Stimulated activated naive CD4-positive, alpha-beta T cell treated with Interleukin-2 at 50 U/mL for 16 hours (primary cell): ENCODE data around the gene NAIF1.

Source experiments
- DNase-seq: peaks from one replicate; lab custom pipeline; 2025; lab: John Stamatoyannopoulos, UW

NAIF1 gene

DNA sequence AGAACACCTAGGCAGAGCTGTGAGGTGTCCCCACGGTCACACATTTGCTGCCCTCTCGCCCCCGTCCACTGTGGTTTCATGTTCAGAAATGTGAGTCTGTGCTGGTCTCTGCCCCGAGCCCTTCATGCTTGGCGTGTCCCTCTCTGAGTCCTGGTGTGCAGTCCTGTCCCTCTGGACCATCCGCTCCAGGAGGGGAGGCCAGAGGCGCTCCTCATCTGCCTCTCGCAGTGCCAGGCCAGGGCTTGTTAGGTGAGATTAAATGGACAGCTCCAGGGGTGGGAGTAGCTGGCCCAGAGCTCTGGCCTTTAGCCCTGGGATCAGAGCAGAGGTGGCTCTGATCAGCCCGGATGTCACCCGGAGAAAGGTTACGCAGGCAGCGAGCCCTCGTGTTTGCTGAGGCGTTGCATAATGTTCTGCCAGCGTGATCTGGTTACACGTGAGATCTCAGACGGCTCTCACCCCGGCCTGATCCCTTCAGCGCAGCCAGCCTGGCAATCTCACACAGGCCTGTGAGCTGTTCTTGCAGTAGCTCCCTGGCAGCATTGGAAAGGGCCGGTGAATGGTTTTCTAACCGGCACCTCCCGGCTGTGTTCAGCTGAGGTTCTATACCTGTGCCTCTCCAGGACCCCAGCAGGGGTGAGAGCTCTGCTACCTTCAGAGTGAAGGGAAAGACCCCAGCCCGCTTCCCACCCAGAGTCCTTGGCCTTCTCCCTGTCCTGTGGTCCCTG lies 35.9 kb upstream of the NAIF1 start:
- no peak for DNase-seq

- no peak for DNase-seq
Observed at GRCh38 chr9:128102196-128102595, 35.1 kb upstream of the NAIF1 start.

DNA sequence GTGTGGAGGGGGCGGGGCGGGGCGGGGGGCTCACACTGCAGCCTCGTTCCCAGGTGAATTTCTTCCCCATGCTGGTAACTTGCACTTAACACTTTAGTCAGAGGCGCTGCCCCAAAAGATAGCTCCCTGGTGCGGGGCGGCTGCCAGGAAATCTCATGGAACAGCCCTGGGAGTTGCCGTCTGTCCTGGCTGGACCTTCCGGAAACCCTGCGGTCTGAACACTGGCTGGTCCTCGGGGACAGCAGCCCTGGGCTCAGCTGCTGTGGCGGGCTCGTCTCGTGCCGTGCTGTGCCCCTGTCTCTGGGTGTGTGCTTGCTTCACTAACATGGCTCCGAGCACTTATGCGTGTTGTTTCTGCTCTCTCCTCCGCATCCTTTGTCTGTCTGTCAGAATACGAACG lies 34.6 kb upstream of the NAIF1 start:
- no peak for DNase-seq

GRCh38 chr9:128101231-128101661 lies 34.1 kb upstream of the NAIF1 start:
- DNase-seq: no peak

- DNase-seq: no peak
Observed at GRCh38 chr9:128100581-128100980, 33.5 kb upstream of the NAIF1 start.

- DNase-seq: no peak
Observed at GRCh38 chr9:128099932-128100491, 32.9 kb upstream of the NAIF1 start.

DNA sequence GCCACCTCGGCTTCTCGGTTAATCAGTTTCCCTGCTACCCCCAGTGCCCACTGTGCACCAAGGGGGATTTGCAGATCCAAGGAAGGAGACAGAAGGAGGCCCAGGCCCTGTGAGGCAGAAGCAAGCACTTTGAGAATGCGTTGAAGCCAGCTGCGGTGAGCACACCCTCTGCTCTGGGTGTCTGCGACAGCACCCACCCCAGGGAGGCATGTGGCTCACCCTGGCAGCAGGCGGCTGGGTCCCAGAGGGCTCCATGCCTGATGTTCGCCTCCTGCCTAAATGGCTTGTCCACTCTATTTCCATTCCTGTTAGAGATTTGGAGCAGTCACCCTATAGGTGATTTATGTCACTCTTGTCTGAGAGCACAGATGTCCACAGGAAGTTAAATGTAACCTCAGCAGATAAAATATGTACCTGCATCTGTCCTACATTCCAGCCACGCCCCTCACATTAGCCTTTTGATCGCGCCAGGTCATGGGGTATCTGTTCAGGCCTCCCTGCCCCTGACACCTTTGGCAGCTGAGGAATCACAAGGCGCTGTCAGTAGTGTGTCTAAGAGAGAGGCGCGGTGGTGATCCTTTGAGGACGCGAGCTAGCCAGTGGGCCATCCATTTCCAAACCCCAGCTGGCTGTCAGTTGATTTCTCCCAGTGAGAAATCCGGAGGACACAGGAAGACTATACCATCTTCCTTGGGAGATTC lies 32.3 kb upstream of the NAIF1 start:
- no peak for DNase-seq

GRCh38 chr9:128098297-128099230 lies 31.4 kb upstream of the NAIF1 start:
- DNase-seq: peak; percentile 40

- no peak for DNase-seq
Observed at GRCh38 chr9:128097543-128098296, 30.6 kb upstream of the NAIF1 start.

DNA sequence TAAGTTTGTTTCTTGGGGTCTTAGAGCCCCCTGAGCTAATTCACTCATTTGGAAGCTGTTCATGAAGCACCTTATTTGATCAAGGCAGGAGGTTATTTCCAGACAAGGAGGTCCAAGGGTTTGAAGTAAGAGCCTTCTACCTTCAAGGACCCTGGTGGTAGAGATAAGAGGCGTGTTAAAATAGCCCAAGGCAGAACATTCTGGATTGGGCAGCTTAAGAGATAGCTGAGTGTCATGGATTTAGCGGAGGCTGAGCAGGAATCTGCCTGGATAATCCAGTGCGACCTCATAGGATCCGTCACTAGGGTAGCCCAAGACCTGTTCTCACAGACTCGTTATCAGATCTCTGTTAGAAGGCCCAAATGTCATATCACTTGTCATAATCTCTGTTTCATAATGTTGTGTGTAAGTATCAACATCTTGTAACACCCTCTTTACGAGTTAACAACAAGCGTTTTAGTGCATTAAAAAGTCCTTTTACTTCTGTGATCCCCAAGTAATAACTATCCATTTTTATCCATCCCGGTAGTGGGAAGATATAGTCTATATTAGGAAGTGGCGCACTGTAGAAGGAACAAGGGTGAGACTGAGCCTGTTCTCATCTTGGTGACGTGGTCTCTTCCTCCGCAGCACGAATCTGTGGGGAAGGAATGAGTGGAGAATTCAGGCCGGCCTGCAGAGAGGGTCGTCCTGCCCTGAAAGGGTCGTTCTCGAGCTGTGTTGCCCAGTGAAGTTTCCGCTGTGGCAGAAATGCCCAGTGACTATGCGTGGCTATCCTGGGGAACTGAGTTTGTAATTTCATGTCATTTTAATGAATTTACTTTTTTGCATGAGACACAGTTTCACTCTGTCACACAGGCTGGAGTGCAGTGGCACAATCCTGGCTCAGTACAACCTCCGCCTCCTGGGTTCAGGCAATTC lies 29.8 kb upstream of the NAIF1 start:
- no peak for DNase-seq

- no peak for DNase-seq
Observed at GRCh38 chr9:128094950-128095544, 27.9 kb upstream of the NAIF1 start.

DNA sequence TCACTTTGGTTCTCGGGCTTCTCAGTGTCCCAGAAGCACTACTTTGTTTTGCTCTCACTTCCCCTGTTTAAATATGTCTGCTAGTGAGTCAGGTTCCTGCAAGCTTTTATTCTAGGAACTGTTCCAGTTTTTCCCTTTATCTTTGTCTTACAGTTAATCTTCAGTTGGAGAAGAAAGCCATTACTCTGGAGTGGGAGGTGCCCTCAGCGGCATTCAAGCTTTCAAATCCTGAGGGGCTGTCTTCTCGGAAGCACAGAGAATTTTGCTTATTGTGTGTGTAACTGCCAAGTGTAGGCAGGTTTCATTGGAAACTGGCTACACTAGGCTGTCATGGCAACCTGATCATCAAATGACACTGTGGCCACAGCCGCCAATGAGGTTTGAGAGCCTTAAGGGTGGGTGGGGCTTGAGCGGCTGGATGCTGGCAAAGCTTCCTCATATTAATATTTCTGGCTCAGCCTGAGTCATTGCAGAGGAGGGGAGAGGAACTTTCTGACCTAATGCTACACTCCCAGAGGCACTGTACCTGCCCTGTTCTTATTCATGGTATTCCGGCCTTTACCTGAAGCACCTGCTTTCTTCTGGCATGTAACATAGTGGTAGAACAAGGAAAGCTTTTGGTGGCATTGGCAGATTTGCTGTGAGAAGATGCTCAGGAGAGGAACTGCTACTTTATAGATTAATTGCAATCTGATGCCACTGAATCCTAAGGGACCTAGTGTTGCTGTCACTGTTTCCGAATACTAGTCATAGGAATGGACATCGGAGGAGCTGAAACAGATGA lies 27.2 kb upstream of the NAIF1 start:
- DNase-seq: peak; percentile 82

DNA sequence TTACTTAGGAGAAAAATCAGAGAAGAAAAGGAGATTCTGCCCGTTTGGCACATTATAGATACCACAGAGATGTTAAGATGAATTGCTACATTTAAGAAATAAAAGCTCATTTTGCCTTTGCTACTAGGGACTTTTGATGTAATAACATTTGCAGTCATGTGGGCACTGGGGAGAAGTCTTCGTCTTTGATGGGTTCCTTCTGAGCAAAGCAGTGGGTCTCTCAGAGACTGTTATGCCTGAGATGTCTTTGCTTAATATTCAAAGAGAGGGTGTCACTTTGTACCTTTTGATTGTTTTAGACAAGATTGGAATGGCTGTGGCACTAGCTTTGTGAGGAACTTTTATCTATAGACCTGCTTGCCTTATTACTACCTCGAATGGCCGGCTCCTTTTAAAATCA lies 25.9 kb upstream of the NAIF1 start:
- DNase-seq: no peak

DNA sequence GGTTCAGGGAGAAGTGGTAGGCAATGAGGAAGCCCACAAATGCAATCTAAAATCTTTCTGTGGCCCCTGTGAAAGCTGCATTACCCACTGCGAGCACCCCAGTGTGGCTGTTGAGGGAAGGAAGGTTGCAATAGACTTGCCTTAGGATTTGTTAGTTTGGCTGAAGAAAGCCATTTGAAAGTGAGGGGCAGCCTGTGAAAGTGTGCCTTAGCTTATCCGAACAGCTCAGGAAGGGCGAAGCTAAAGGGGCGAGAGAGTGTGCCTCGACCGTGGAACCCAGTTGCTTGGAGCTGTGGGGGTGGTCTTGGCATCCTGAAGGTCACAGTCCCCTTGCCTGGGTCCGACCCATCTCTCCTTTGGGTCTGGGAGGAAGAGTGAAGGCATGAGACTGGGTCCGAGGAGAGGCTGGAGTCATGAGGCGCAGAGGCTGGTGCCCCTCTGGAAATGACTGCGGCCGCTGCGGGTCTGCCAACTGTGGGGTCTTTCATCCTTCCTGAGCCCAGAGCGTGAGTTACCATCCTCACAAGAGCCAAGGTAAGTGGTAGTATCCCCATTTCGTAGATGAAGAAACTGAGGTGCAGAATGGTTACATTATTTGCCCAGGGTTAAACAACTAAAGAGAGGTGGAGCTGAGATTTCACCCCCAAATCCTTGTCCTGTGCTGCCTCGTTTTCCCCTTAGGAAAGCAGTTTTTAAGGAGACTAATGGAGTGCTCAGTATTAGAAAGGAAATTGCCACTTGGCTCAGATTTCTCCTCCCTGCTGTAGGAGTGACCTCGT lies 25.3 kb upstream of the NAIF1 start:
- no peak for DNase-seq

GRCh38 chr9:128091571-128091970 lies 24.5 kb upstream of the NAIF1 start:
- no peak for DNase-seq

GRCh38 chr9:128091144-128091543 lies 24.0 kb upstream of the NAIF1 start:
- DNase-seq: no peak

- no peak for DNase-seq
Observed at GRCh38 chr9:128089299-128089698, 22.2 kb upstream of the NAIF1 start.

DNA sequence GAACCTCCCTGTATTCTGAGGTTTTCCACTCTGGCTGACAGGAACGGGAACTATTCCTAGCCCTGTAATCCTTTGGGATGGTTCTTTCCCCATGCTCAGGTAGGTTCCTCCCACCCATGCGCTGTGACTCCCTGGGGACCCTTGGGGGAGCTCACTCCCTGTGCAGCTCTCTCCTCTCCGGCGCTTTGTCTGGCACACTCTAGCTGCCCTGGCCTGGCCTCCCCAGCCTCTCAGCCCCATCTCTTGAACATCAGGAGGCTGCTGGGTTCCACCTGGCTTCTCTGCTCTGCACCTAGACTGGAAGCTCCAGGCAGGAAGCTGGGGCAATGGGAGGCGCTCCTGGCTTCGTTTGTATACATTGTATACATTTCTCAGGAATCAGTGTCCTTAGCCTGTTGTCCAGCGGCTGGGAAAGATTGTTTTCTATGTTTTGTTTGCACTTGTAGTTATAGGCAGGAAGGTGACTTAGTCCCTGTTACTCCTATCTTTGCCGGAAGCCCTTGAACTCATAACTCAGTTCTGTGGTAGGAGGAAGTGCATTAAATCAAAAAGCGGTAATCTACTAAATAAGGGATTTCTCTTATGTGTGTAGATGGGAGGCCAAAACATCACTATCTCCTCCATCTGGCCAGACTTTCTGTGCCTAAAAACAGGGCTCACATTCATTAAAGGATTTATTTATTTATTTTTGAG lies 21.3 kb upstream of the NAIF1 start:
- no peak for DNase-seq
